GM20431 (cell line): Measurements from ENCODE around the gene PMPCA.
"Not testable (repeated sequence)": the region's sequence is repeated elsewhere in the genome, so short reads cannot be mapped to it uniquely, and the experiment has no call there.

Source experiments
- in situ Hi-C: fragments of 300-500 bp; cut with MseI, MboI; formaldehyde crosslinking; loops from one replicate; pipeline ENCODE4 v1.15.0; 2020; ENCODE audit warnings: low sequenced_read_pairs; ENCODE audit not compliant: unreplicated experiment

The PMPCA gene

DNA sequence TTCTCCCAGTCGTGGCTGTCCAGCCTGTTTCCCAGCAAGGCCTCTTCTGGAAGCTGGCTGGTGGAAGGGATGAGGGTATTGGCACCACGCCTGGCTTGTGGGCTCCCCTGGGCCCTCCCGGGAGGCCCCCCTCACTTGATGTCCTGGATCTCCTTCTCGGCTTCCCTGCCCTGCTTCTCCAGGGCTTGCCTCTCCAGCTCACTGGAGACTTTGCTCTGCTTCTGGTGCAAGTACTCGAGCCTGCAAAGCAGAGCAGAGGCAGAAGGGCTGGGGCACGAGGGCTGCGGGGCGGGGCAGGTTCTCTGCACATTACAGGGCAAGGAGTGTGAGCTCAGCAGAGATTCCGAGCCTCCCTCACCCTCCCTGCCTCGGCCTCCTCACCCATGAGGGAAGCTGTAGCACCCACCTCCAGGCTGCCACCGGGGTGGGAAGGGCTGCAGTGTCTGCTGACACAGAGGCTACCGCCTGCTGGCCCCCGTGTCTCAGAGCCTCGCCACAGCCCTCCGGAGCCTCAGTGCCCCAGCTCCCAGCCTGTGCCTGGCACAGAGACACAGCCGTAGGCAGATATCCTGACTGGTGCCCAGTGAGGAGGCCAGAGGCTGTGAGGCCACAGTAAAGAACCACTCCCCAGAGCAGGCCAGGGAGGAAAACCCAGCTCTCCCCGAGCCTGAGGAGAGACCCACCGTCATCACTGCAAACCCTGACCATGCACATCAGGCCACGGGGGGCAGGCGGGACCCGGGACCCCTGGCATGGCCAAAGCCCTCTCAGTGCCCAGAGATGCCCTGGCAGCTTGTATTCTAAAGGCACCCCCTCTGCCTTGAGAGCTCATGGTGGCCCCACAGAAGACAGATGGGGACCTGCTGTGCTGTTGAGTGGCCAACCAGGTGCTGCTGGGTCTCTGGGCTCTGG lies 17.7 kb upstream of the PMPCA start:
- in situ Hi-C loops, result no loop called here

DNA sequence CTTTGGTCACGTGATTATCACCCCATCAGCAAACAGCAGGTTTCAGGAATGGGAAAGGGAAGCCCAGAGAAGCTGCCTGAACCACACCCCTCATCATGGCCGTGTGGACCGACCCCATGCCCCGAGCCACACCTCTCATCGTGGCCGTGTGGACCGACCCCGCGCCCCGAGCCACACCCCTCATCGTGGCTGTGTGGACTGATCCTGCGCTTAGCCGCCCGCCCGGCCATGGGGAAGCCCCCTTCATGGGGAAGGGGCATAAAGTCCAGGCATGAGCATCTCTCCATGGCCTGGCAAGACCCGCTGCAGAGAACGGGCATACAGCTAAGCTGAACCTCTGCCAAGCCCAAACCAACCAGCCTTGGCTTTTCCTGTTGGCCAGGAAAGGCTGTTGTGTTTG lies 16.9 kb upstream of the PMPCA start:
- in situ Hi-C loops, result no loop called here

DNA sequence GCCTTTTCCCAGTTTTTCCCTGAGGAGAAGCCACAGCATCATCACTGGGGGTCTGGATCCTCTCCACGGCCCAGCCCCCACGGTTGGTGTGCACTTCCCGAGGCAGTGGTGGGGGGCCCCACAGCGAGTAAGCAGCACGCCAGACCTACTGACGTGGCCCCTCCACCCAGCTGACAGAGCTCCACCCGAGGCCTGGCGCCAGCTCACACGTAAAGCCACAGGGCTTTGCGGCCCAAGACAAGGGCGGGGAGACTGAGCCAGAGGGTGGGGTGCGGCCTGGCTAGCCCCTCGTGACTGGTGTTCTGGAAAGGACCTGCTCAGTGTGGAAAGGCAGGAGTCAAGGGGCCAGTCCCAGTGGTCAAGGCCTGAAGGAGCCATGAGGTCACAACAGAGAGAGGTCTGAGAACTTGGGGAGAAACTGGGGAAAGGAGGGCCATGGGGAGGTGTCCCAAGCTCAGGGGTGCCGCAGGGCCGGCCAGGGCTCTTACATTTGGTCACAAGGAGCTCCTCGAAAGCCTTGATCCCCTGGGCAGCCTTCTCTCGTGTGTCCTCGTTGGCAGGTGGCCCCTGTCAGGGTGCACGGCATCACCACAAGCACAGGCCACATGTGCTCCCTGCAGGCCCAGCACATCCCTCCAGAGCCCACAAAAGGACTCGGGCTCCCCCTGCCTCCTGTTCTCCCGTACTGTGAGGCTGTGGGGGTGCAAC lies 16.0 kb upstream of the PMPCA start:
- in situ Hi-C loops, result no loop called here

DNA sequence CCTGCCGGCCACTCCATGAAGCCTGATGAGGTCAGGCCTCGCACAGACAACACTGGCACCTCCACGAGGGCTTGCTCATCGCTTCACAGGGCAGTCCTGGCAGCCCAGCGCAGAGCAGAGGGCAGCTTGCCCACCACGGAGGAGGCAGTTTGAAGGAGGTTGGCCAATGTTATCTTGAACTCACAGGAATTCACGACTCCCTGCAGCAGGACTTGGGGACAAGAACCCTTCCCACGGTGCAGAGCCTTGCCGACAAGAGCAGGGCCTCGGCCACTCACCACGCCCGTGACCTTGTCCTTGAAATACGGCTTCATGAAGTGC lies 15.5 kb upstream of the PMPCA start:
- in situ Hi-C loops, result no loop called here

DNA sequence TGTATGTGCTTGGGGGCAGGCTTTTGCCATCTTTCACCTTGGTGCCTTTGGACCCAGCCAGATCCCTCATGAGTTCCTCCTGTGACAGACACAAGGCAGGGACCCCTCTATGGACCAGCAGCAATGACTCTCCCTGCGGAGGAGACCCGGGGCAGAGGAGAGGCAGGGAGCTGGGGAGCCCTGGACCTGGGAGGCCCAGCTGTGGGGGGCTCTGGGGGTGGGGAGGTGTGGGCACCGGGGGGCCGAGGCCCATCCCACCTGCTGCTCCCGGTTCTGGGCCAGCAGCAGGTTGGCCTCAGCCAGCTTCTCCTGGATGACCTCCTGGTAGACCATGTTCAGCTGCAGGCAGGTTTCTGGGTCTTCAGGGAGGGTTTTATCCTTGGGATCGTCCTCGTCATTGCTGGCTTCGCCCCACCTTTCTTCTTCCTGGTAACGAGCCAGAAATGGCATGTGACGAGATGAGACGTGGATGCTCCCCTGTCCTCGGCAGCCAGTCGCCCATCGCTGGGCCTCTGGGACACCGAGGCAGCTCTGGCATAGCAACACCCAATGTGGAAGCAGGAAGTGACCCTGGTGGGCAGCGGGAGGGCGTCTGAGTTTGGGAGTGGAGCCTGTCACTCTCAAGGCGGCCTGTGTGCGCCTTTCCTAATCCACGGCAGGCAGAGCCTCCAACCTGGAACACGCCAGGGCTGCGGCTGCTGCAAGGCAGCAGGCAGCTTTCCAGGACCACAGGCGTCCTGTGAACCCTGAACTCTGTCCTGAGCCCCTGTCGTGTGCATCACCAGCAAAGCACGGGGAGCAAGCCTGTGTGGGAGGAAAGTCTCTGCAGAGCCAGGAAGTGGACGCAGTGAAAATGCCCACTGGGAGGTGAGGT lies 14.9 kb upstream of the PMPCA start:
- in situ Hi-C loops, result no loop called here

DNA sequence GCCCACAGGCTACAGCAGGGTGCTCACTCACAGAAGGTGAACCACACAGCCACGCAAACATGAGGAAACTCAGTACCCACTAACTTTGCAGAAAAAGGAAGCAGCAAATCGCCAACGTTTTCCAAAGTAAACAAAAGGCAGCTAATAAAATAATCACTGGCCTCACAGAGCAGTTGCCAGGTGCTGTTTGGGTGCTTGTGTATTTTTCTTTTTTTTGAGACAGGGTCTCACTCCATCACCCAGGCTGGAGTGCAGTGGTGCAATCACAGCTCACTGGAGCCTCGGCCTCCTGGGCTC lies 14.3 kb upstream of the PMPCA start:
- in situ Hi-C loops, result no loop called here

DNA sequence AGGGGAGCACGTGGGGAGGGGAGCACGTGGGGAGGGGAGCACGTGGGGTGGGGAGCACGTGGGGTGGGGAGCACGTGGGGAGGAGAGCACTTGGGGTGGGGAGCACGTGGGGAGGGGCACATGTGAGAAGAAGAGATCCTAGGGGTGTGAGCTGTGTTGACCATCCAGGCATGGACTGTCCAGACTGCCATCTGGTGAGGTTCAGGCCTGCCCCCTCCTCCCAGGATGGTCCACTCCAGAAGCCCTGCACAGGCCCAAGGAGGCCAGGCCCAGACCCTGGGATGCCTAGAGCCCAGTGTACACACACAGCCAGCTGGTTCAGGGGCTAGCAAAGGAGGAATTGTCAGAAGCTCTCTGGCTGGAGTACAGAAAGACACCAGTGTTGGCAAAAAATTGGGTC lies 12.8 kb upstream of the PMPCA start:
- in situ Hi-C loops, result no loop called here

DNA sequence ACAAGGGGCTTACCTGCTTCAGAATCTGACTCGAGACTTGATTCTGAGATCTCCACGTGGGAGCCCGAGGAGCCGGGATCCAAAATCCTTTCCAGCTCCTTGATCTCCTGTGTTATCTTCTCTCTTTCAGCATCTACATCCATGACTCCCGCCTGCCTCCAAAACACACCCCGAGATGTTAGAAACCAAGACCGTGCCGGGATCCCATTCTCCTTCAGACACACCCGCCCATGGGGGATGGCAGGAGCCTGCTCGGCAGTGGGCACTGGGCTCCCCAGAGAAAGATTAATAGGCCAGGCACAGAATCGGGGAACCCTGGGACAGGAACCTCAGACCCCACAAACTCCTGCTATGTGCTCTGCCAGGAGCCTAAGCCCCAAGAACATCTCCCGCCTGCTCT lies 12.2 kb upstream of the PMPCA start:
- in situ Hi-C loops, result no loop called here

DNA sequence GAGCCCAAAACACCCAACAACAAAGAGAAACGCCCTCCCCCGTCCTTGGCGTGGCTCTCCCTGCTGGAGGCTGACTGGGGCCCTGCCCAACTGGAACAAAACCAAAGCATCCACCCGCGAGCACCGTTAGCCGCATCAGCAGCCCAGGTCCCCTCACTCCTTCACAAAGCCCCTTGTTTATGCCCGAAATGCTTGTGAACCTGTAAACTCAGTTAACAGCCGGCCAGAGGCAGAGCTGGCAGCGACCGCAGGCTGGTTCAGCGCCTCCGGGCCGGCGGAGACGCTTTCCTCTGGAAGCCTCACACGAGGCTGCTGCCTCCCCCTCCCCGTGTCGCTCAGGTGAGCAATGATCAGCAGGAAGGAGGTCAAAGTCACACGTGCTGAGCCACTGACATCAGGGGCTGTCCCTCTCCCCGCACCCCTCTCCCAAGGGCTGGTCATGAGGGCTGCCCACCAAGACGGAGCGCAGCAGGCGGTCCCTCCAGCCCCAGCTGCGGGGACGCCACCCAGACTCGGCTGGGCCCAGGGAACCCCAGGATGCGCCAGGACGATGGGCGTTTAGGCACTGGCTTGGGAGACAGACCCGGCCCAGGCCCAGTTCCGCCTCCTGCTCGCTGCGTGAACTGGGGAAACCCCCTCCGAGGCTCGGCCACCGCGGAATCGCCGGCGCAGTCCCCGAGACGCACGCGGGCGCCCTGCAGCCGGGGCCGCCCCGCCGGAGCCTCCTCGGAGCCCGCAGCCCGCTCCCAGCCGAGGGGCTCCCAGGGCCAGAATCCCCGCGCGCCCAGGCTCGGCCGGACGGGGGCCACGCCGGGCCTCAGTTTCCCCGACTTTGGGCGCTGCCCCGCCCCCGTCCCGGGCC lies 11.1 kb upstream of the PMPCA start:
- in situ Hi-C loops, result no loop called here

DNA sequence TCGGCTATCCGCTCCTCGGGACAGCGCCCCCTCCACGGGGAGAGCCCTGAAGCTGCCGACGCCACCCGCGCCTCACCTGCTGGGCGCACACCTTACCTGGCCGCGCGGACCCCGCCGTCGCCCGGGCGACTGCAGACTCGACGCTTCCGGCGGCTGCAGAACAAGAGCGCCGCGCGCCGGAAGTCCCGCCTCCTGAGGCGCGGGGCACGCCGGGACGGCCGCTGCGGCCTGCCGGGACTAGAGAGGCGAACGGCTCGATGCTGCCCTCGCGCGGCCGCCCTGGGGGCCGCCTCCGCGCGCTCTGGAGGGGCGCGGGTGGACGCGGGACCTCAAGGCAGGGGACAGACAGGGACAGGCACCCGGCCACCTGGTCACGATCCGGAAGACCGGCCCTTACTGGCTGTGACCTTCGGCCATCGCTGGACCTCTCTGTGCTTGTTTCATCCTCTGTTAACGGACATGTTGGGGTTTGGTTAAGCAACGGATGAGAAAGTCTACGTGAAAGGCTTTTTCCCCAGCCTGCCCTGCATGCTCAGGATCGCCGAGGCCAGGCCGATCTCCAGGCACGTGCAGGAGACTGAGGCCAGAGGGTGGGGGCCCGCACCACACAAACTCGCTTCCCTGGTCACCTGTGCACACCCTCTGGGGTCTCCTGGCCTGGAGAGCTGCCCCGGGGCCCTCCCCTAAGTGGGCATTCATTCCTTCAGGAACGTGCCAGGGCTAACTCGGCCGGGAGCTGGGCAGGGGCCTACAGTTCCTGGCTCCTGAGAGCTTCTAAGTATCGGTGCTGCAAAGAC lies 10.2 kb upstream of the PMPCA start, which contains the start of gene SNAPC4:
Gene SNAPC4 (minus strand): TSS at position 133 of the 797 bp plus-strand sequence. CDS start 1,742 bp downstream, outside the sequence.
- in situ Hi-C loops, result no loop called here

DNA sequence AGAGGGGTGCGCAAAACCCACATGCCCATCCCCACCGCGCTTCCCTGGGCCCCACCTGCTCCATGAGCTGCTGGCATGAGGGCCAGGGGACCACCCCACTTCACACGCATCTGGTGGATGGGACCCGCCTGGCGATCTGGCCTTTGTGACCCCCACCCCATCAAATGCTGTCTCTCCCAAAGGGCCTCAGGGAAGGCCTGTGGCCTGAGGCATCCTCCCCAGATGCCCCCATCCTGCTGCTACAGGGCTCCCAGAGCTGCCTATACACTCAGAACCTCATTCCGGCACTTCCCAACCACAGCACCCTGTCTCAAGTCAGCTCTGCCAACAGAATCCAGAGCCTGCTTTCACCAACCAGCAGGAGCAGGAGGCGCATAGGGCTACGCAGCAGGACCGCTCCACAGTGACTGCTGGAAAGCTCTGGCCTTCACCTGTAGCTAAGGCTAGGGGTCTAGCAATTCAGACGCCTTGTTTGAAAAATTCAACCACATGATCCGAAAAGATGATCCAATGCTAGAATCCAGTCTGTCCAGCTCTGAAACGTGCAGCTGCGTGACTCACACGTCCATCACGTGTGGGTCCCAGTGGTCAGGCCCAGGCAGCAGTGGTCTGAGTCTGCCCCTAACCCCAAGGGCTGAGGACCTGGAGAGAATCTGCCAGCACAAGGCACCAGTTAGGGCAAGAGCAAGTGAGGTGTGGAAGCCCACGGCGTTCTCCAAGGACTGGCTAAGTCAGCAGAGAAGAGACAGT lies 9.1 kb upstream of the PMPCA start:
- in situ Hi-C loops, result no loop called here

DNA sequence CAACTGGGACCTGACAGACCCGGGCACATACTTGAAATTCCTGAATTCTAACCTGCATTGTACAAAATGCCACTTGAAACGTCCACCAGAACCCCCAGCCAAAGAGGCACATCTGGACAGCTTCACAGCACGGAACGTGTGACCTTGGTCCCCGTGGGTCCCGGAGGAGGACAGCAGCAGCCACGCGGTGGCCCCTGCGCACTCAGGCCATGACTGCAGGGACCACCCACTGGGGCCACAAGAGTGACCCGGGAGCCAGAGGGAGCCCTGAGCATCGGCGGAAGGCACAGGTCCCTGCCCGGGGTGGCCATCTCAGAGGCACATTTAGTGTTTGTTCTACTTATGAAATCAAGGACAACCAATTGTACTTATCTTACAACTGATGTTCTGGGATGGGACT lies 8.4 kb upstream of the PMPCA start:
- in situ Hi-C loops, result no loop called here

DNA sequence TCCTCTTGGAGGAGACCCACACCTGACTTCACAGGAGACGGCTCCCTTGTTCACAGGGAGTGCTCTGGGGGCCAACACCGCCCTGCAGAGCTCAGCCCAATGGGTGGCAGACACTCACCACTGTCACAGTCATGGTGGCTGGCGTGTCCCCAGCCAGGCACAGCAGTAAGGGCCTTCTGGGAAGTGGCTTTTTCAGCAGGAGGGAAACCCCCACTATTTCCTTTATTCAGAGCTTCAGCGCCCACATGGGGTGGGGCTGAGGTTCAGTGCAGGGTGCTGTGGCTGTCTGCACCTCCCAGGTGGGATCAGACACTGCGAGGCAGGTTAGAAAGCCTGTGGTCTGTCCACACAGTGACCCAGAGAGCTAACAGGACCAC lies 6.9 kb upstream of the PMPCA start:
- in situ Hi-C loops, result no loop called here

DNA sequence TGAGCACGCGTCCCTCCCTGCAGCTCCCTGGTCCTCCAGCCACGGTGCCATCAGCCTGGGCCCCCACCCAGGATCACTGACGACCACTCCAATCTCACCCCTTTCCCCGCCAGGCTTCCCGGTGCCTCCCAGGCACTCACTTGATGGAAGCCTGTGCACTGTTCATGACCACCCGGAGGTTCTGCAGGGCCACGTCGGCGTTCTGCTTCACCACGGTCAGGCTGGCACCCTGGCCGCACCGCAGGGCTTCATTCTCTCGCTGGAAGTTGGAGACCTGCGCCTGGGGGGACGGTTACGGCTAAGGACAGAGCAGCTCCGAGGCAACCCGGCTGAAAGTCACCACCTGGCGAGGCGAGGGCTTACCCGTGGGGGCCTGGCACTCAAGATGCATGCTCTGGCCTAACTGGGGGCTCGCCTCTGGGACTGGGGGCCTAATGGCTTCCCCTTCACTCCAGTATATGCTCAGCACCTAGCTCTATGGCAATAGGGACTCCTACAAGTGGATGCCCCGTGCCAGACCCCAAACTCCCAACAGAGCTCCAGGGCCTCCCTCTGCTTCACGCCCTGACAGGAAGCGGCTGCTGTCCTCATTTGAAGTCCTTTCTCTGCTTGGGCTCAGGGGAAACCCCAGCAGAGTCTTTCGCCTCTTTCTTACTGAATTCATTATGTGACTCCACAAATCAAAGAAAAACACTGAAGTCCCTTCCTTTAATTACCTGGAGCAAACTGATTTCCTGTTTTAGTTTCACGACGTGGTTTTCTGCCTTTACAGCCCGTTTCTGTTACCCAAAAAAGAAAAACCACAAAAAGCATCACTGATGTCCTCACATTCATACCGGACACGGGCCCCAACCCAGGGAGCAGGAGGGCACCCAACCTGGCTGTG lies 6.3 kb upstream of the PMPCA start:
- in situ Hi-C loops, result no loop called here

DNA sequence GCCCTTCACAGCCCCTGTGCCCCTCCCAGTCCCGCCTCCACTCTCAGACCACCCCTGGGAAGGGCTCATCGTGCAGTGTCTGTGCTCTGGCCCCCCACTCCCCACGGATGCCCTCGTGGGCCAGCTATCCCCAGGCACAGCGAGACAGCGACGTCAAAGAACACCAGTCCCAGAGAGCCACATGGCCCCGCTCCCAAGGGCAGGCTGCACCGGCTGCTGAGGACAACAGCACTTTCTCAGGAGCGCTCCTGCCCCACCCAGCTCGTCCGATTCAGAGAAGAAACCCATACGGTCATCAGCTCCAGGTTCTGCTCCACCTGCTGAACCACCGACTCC lies 5.7 kb upstream of the PMPCA start:
- in situ Hi-C loops, result no loop called here

DNA sequence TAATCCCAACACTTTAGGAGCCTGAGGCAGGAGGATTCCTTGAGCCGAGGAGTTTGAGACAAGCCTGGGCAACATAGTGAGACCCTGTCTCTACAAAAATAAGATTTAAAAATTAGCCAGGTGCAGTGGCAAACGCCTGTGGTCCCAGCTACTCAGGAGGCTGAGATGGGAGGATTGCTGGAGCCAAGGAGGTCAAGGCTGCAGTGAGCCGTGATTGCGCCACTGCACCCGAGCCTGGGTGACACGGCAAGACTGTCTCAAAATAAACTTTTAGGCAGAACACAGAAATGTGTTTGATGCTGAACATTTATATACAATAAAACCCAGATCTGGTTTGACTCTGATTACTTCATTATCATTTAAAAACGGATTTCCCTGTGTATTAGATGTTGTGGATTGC lies 5.0 kb upstream of the PMPCA start:
- in situ Hi-C loops, result no loop called here

DNA sequence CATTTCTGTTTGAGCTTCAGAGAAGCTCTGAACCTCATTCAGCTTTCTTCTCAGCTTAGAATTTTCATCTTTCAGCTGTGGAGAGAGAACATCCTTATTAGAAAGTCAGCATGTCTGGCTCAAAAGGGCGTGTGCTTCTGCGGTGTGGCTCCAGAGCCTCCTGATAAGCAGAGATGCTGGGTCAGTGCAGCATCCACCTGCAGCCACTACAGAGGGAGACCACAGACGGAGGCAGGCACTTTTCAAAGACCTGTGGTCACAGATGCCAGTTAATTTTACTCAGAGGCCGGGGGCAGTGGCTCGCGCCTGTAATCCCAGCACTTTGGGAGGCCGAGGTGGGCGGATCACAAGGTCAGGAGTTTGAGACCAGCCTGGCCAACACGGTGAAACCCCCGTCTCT lies 4.6 kb upstream of the PMPCA start:
- in situ Hi-C loops, result not testable (repeated sequence)

DNA sequence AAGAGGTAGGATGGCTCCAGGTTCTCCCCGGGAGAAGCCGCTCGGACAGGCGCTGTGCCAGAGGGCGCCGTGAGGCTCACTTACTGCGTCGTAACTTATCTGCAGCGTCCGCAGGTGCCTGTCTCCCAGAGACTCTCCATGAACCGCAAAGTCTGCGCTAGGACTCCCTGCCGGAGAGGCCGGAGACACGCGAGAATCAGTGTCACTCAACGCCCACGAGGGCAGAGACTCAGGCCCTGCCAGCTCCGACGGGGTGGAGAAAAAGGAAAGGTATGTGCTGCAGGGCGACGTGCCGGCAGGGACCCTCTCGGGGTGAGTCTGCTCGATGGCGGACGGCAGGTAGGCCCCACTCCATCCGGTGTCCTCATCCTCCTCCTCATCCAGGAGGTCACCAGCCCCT lies 3.4 kb upstream of the PMPCA start:
- in situ Hi-C loops, result not testable (repeated sequence)
